Mucosa of stomach (tissue), 1 donor: ENCODE data around the gene RNLS.

Experiments used
- H3K27me3 ChIP-seq: one replicate; pipeline ENCODE4 v1.7.0; 2013; ENCODE audit warnings: mild to moderate bottlenecking, low read length; ENCODE audit not compliant: control insufficient read depth, insufficient read depth
- H3K36me3 ChIP-seq: one replicate; pipeline ENCODE4 v1.7.0; 2013; ENCODE audit warnings: low read length; ENCODE audit not compliant: control insufficient read depth, insufficient read depth
- H3K4me1 ChIP-seq: one replicate; pipeline ENCODE4 v1.7.0; 2013; ENCODE audit warnings: mild to moderate bottlenecking, low read length; ENCODE audit not compliant: control insufficient read depth, insufficient read depth
- H3K4me3 ChIP-seq: one replicate; pipeline ENCODE4 v1.7.0; 2013; ENCODE audit warnings: low read length
- H3K9ac ChIP-seq: one replicate; pipeline ENCODE4 v1.7.0; 2013; ENCODE audit warnings: mild to moderate bottlenecking, low read length, moderate library complexity
- H3K9me3 ChIP-seq: one replicate; pipeline ENCODE4 v1.7.0; 2013; ENCODE audit warnings: mild to moderate bottlenecking, low read length, moderate library complexity; ENCODE audit not compliant: control insufficient read depth
- donor health status: Pancreatic carcinoma.

Gene RNLS

DNA sequence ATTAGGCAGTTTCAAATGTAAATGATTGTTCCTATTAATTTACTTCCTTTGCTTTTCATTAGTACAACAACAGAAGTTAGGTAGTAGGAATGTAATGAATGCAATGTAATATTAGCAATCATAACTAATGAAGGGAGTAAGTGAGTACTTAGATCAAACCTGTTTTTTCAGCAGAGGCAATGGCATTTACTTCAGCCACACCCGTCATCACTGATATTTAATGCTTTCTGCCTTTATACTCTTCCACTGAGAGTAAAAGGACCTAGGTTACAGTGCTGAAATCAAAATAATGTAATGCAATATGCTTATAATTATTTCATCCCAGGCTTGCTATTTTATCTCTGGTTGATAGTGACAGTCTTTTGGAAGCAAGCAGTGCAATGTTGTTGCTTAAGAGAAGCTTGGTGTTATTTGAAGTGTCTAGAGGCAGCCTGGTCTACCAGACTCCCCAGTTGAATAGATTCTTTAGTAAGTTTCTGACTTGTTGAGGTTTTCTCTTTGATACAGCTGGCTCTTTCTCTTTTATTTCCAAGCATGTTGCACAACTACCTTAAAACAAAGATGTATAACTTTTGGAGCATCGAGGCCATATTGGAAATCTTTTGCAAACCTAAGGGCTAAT, 149.4 kb downstream of the RNLS start:
- Histone ChIP-seq H3K4me1 (peaks cover 16% of the 10 kb centered on the region), H3K9ac (no peak overlapping the region), H3K4me3 (no peak overlapping the region), H3K36me3 (no peaks in the 10 kb centered on the region), H3K9me3 (no peaks in the 10 kb centered on the region), H3K27me3 (no peaks in the 10 kb centered on the region)

DNA sequence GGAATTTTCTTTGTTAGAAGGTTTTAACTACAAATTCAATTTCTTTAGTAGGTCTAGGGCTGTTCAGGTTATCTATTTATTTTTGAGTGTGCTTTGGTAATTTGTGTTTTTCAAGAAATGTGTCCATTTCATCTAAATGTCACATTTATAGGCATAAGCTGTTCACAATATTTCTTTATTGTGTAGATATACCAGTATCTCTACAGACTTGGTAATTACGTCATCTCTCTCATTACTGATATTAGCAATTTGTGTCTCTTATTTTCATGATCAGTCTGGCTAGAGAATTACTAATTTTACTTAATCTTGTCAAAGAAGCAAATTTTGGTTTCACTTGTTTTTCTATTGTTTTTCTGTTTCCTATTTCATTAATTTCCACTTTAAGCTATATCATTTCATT, 152.0 kb downstream of the RNLS start:
- Histone ChIP-seq H3K36me3 (no peaks in the 10 kb centered on the region), H3K9ac (no peak overlapping the region), H3K4me3 (no peak overlapping the region), H3K4me1 (peaks cover 13% of the 10 kb centered on the region), H3K27me3 (no peaks in the 10 kb centered on the region), H3K9me3 (no peaks in the 10 kb centered on the region)

DNA sequence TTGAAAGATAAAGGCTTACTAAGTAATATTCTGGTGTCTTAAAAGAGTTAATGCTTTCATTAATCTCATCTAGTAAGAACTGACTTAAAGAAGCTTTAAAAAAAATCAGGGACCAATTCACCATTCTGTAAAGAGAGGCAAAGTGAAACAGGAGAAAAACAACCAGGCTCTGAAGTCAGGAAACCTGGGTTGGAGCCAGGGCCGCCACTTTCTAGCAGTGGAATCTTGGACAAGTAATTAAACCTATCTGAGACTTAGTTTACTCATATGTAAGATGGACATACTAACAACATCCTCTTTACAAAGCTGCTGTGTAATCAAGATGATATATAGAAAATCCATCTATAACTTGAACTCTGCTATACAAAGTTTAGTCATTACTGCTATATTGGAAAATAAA, 154.1 kb downstream of the RNLS start:
- no peak overlapping the region for H3K9ac ChIP-seq
- no peaks in the 10 kb centered on the region for H3K9me3 ChIP-seq
- H3K4me1 ChIP-seq: peaks cover 13% of the 10 kb centered on the region
- H3K27me3 ChIP-seq: no peaks in the 10 kb centered on the region
- H3K4me3 ChIP-seq: no peak overlapping the region
- no peaks in the 10 kb centered on the region for H3K36me3 ChIP-seq

DNA sequence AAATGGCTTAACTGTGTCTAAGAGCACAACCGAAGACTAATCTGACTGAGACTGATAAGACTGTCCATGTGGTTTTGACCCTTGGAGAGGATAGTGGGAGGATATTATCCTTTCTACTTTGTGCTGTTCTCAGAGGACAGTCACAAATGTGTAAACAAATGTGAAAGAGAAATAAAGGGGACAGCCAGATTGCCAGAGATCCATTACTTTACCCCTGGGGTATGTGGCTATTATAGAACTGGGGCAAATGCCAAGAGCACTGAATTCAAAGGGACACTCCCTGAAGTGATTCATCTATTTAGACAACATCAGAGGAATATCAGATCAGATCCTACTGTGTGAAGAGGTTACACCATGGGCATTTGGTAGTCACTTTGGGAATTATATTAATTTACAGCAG, 154.7 kb downstream of the RNLS start:
- Histone ChIP-seq H3K4me1 (peaks cover 13% of the 10 kb centered on the region), H3K36me3 (no peaks in the 10 kb centered on the region), H3K9me3 (no peaks in the 10 kb centered on the region), H3K9ac (no peak overlapping the region), H3K27me3 (no peaks in the 10 kb centered on the region), H3K4me3 (no peak overlapping the region)

DNA sequence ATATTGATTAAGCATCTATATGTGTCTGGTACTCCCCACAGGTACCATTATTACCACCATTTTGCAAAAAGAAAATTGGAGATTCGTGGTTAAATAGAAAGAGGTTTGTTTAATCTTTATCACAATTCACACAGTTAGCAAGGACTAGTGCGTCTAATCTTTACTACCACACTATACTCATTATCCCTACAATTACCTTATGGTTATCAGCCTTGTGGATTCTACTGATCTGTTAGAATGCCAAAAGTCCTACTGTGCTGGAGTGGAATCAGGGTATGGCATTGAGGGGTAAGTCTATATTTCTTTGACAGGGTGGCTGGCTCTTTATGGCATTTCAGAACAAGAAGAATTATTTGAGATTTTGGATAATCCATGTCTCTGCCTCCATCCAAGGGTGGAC, 156.1 kb downstream of the RNLS start:
- Histone ChIP-seq H3K27me3 (no peaks in the 10 kb centered on the region), H3K9me3 (no peaks in the 10 kb centered on the region), H3K36me3 (no peaks in the 10 kb centered on the region), H3K4me3 (no peak overlapping the region), H3K4me1 (peaks cover 6% of the 10 kb centered on the region), H3K9ac (no peak overlapping the region)

DNA sequence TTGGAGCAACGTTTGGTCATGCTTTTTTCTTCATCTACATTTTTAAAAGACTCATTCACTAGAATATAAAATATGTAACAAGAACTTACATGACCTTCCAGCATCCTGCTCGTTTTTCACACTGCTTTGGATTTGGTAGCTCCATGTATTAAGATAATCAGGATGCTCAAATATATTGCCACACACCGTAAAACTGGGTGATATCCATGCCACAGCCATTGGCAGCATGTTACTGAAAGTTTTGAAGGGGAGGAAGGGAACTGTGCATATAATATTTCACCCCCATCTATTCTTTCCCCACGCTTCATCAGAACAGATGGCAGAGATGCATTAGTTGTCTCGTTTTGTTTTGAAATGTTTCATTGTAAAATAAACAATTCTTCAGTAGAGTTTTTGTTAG, 158.2 kb downstream of the RNLS start:
- Histone ChIP-seq H3K27me3 (no peaks in the 10 kb centered on the region), H3K4me3 (no peak overlapping the region), H3K36me3 (no peaks in the 10 kb centered on the region), H3K9me3 (no peaks in the 10 kb centered on the region), H3K4me1 (peaks cover 6% of the 10 kb centered on the region), H3K9ac (no peak overlapping the region)

DNA sequence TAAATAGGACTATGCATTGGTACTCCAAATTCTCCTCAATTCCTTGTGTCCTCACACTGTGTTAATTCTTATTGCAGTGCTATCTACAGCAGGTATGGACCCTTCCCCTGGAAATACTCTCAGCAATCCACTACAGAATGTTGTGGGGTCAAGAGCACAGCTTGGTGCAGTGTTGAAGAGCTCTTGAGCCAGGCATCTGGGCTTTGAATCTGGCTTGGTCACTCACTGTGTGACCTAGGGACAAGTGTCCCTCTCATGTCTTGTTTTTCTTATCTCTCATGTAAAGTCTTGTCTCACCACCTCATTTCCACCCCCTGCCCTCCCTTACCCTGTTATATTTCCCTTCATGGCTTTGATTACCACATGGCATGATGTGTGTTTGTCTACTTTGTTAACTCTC, 159.4 kb downstream of the RNLS start:
- no peak overlapping the region for H3K4me3 ChIP-seq
- peaks cover 5% of the 10 kb centered on the region for H3K4me1 ChIP-seq
- H3K27me3 ChIP-seq: no peaks in the 10 kb centered on the region
- H3K9ac ChIP-seq: no peak overlapping the region
- no peaks in the 10 kb centered on the region for H3K36me3 ChIP-seq
- H3K9me3 ChIP-seq: no peaks in the 10 kb centered on the region

DNA sequence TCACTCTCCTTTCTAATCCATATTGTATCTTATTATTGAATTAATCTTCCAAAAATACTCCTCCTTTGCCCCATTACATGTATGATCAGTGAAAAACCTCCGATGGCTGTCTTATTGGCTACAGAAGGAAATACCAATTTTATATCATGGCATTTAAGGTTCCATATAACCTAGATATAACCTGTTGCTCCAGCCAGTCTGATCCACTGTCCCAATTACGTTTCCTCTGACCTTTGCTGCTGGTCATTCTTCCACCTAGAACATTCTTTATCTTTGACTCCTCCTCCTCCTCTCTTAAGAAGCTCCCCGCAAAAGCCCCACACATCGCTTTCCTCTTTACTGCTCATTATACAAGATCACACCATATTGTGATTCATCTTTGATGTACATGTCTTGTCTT, 161.5 kb downstream of the RNLS start:
- H3K9me3 ChIP-seq: no peaks in the 10 kb centered on the region
- H3K4me3 ChIP-seq: no peak overlapping the region
- no peak overlapping the region for H3K9ac ChIP-seq
- H3K27me3 ChIP-seq: no peaks in the 10 kb centered on the region
- no peaks in the 10 kb centered on the region for H3K36me3 ChIP-seq
- no peaks in the 10 kb centered on the region for H3K4me1 ChIP-seq

DNA sequence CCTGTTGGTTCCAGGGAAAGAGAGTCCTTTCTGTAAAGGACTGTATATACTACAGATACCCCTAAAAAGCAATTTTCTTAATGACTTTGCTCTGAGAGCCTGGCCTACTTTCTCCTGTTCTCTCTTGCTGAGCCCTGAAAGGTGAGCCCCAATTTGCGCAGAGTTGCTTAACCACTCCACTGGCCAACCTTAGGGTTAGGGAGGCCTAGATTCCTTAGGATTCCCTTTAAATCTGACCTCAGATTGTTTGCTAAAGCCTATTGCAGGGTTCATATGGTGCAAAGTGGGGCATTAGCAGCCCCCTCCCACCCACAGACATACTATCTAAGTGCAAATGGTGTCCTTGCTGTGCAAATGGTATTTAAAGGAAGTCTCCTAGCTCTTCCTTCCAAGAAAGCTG, 164.2 kb downstream of the RNLS start:
- no peak overlapping the region for H3K4me3 ChIP-seq

DNA sequence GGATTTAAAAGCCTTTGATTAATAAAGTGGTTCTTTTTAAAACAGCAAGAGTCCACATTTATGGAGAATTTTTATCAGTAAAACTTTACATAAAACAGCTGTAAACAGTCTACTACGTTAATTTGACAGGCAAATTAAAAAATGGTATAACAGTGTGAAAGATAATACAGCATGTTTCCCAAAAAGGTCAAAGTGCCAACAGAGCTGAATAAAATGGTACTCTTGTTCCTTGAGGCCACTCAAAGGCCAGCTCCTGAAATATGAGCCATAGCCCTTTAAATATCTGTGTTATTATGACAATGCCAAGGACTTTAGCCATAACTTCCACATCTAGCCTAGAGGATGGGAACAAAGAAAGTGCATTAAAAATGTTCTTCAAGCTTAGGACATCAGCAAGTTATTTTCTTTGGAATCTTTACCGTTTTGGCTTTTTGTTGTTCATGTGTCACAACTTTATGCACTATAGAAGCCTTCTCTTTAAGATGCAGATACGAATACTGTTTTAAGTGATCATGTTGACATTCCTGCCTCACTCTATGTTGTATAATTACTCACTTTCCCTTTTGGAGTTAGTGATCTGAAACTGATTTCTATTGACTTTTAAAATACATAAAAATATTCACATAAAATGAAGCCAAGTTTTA, 165.6 kb downstream of the RNLS start:
- H3K9ac ChIP-seq: no peak overlapping the region
- no peaks in the 10 kb centered on the region for H3K27me3 ChIP-seq
- no peaks in the 10 kb centered on the region for H3K4me1 ChIP-seq
- H3K36me3 ChIP-seq: no peaks in the 10 kb centered on the region
- H3K9me3 ChIP-seq: no peaks in the 10 kb centered on the region
- H3K4me3 ChIP-seq: no peak overlapping the region

More for the DNA sequence above, 164.2 kb downstream of the RNLS start:
- Histone ChIP-seq H3K27me3 (no peaks in the 10 kb centered on the region), H3K36me3 (no peaks in the 10 kb centered on the region), H3K9ac (no peak overlapping the region), H3K9me3 (no peaks in the 10 kb centered on the region), H3K4me1 (no peaks in the 10 kb centered on the region)

DNA sequence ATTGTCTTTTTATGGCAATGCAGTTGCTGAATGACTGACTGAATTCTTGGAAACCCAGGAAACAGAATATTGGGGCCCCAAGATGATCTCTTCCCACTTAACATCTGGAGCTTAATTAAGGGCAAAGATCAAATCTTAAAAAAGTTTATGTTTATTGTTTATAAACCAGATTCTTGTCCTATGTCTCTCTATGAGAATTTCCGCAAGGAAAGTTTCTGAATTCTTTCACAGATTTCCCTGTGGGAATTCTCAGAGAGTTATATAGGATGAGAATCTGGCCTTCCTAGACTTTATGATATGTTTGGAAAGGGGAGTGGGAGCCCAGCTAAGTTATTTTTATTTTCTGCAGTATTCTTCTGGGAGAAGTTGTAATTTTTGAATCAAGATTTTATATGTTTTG, 166.3 kb downstream of the RNLS start:
- Histone ChIP-seq H3K9ac (no peak overlapping the region), H3K27me3 (no peaks in the 10 kb centered on the region), H3K4me3 (no peak overlapping the region), H3K36me3 (no peaks in the 10 kb centered on the region), H3K9me3 (no peaks in the 10 kb centered on the region), H3K4me1 (no peaks in the 10 kb centered on the region)

DNA sequence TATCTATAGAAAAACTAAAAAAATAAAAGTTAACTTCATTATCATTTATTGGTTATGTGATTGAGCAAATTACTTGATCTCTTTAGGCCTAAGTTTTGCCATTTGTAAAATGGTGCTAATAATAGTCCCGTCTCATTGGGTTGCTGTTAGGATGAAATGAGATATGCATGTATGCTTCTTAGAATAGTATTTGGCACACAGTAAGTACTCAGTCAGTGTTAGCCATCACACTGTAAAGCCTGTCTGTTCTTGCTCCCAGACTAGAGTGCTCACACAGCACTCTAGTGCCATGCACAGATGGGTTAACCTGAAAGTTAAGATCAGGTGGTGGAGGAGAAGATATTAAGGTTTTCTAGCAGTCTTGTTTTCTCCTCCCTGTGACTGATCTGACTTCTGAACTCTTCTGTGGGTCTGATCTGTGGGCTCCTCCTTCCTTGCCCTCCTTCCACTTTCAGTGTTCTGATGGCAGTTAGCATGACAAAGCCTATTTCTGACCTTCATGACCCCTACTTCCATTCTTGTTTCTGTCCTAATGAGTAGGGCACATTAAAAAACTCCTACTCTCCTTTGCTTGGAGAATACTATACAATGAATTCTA, 167.5 kb downstream of the RNLS start:
- H3K4me1 ChIP-seq: no peaks in the 10 kb centered on the region
- no peak overlapping the region for H3K4me3 ChIP-seq
- no peaks in the 10 kb centered on the region for H3K27me3 ChIP-seq
- H3K9me3 ChIP-seq: no peaks in the 10 kb centered on the region
- H3K9ac ChIP-seq: no peak overlapping the region
- no peaks in the 10 kb centered on the region for H3K36me3 ChIP-seq
